ENCODE results near the gene INHBE.
"Not testable (repeated sequence)": the region's sequence is repeated elsewhere in the genome, so short reads cannot be mapped to it uniquely, and the experiment has no call there.

The INHBE gene

GRCh38 chr12:57498132-57498502 is 43.0 kb downstream of the INHBE start:
- DNase-seq: no peak

GRCh38 chr12:57498571-57498970 is 43.5 kb downstream of the INHBE start:
- DNase-seq: no peak

GRCh38 chr12:57500213-57500612 is 45.1 kb downstream of the INHBE start:
- no peak for DNase-seq

- DNase-seq: not testable (repeated sequence)
Observed at GRCh38 chr12:57502311-57502969, 47.3 kb downstream of the INHBE start.

- DNase-seq: not testable (repeated sequence)
Observed at GRCh38 chr12:57506541-57506940, 51.4 kb downstream of the INHBE start.
